IMR-90 (cell line): ENCODE data around the gene TRAPPC10. TPM values are rescaled to one million over a fixed set of nuclear protein-coding genes. Genes with fewer than 3 reads are reported as not detected.

ENCODE experiments used
- ATAC-seq: fragments of 200-7000 bp; cut with Tn5 transposase; 2 replicates; pipeline ENCODE4 v1.9.1; 2020; ENCODE audit warnings: low read depth, mild to moderate bottlenecking, moderate library complexity
- BruUV-seq: library from RNA; stranded (reverse); fragments of 400-500 nt; replicated peaks from 2 replicates; lab custom pipeline; 2021; lab: Mats Ljungman, UMichigan
- CTCF ChIA-PET: fragments of 300-600 bp; formaldehyde crosslinking; extraction: SDS; loops from one replicate; lab custom pipeline; 2021; ENCODE audit warnings: antibody characterized with exemption; lab: Yijun Ruan, JAX
- POLR2A ChIA-PET: fragments of 300-600 bp; sonication (Branson Sonifier 250); formaldehyde crosslinking; loops from one replicate; lab custom pipeline; 2022; ENCODE audit warnings: antibody characterized with exemption; ENCODE audit not compliant: unreplicated experiment; lab: Charles Lee
- DNase-seq: peaks from one replicate; pipeline ENCODE4 v3.0.0; 2013
- H2AFZ ChIP-seq: replicated peaks from 2 replicates; pipeline ENCODE3; 2013; ENCODE audit warnings: low read length, mild to moderate bottlenecking; ENCODE audit not compliant: poor library complexity
- H2AK5ac ChIP-seq: 2 replicates; pipeline ENCODE4 v1.6.1; 2013; ENCODE audit warnings: low read depth, low read length, inconsistent platforms
- H2AK9ac ChIP-seq: replicated peaks from 2 replicates; pipeline ENCODE3; 2013; ENCODE audit warnings: mild to moderate bottlenecking, low read depth, low read length, moderate library complexity; ENCODE audit not compliant: poor library complexity
- H2BK120ac ChIP-seq: 2 replicates; pipeline ENCODE4 v1.6.1; 2013; ENCODE audit warnings: low read depth, low read length, inconsistent platforms
- H2BK15ac ChIP-seq: 3 replicates; pipeline ENCODE4 v1.6.1; 2013; ENCODE audit warnings: low read depth, low read length, inconsistent platforms
- H2BK20ac ChIP-seq: 2 replicates; pipeline ENCODE4 v1.6.1; 2013; ENCODE audit warnings: low read depth, mild to moderate bottlenecking, inconsistent platforms, low read length, moderate library complexity
- H2BK5ac ChIP-seq: 2 replicates; pipeline ENCODE4 v1.6.1; 2013; ENCODE audit warnings: mild to moderate bottlenecking, low read depth, low read length, inconsistent platforms; ENCODE audit not compliant: poor library complexity, severe bottlenecking
- H3K14ac ChIP-seq: replicated peaks from 2 replicates; pipeline ENCODE4 v1.6.1; 2013; ENCODE audit warnings: low read depth, low read length, inconsistent platforms
- H3K18ac ChIP-seq: 2 replicates; pipeline ENCODE4 v1.6.1; 2013; ENCODE audit warnings: low read depth, low read length, control low read depth
- H3K23ac ChIP-seq: 2 replicates; pipeline ENCODE4 v1.6.1; 2013; ENCODE audit warnings: low read depth, low read length, inconsistent platforms
- H3K27ac ChIP-seq: 2 replicates; pipeline ENCODE4 v1.5.1; 2013; ENCODE audit warnings: mild to moderate bottlenecking, control low read depth, low read length; ENCODE audit not compliant: insufficient read depth
- H3K27me3 ChIP-seq: 2 replicates; pipeline ENCODE4 v1.6.1; 2013; ENCODE audit warnings: low read length; ENCODE audit not compliant: control insufficient read depth, insufficient read depth
- H3K36me3 ChIP-seq: 2 replicates; pipeline ENCODE4 v1.6.1; 2013; ENCODE audit warnings: low read length, mixed read lengths; ENCODE audit not compliant: control insufficient read depth, insufficient read depth
- H3K4ac ChIP-seq: 2 replicates; pipeline ENCODE4 v1.6.1; 2013; ENCODE audit warnings: low read depth, low read length, inconsistent platforms
- H3K4me1 ChIP-seq: 2 replicates; pipeline ENCODE4 v1.6.1; 2013; ENCODE audit warnings: low read length, mixed read lengths; ENCODE audit not compliant: control insufficient read depth, insufficient read depth
- H3K4me2 ChIP-seq: 2 replicates; pipeline ENCODE4 v1.6.1; 2013; ENCODE audit warnings: low read depth, mild to moderate bottlenecking, control low read depth, low read length, moderate library complexity
- H3K4me3 ChIP-seq: 2 replicates; pipeline ENCODE4 v1.5.1; 2013; ENCODE audit warnings: low read depth, mild to moderate bottlenecking, control low read depth, low read length, moderate library complexity; ENCODE audit not compliant: insufficient read depth
- H3K56ac ChIP-seq: 2 replicates; pipeline ENCODE4 v1.6.1; 2013; ENCODE audit warnings: low read length, inconsistent platforms; ENCODE audit not compliant: insufficient read depth; ENCODE audit errors: extremely low read depth
- H3K79me1 ChIP-seq, 2 experiments: 2 replicates each; pipeline ENCODE4 v1.6.1; 2013; ENCODE audit warnings: low read length in 2 of 2, inconsistent platforms in 1 of 2, low read depth in 1 of 2
- H3K9ac ChIP-seq: 2 replicates; pipeline ENCODE4 v1.6.1; 2013; ENCODE audit warnings: low read depth, low read length, control low read depth
- H3K9me1 ChIP-seq: 2 replicates; pipeline ENCODE4 v1.6.1; 2013; ENCODE audit warnings: low read length, inconsistent platforms; ENCODE audit not compliant: insufficient read depth
- H3K9me3 ChIP-seq: 2 replicates; pipeline ENCODE4 v1.6.1; 2013; ENCODE audit warnings: low read length; ENCODE audit not compliant: control insufficient read depth, insufficient read depth
- H4K20me1 ChIP-seq: 2 replicates; pipeline ENCODE4 v1.6.1; 2013; ENCODE audit warnings: low read length, inconsistent platforms; ENCODE audit not compliant: insufficient read depth
- H4K5ac ChIP-seq: 2 replicates; pipeline ENCODE4 v1.6.1; 2013; ENCODE audit warnings: mild to moderate bottlenecking, low read depth, low read length, control low read depth
- H4K8ac ChIP-seq, 2 experiments: 2 replicates each; pipeline ENCODE4 v1.6.1; 2013; ENCODE audit warnings: low read depth in 2 of 2, low read length in 2 of 2, control low read depth in 1 of 2, inconsistent platforms in 1 of 2
- H4K91ac ChIP-seq: 2 replicates; pipeline ENCODE4 v1.6.1; 2013; ENCODE audit warnings: low read depth, low read length, inconsistent platforms; ENCODE audit not compliant: insufficient read depth
- BHLHE40 ChIP-seq: fragments of 150-350 bp; IDR thresholded peaks from 2 replicates; pipeline ENCODE4 v1.6.1; 2016; ENCODE audit warnings: mild to moderate bottlenecking, low read depth, low read length
- CEBPB ChIP-seq: IDR thresholded peaks from 2 replicates; pipeline ENCODE4 v1.6.1; 2012; ENCODE audit warnings: low read depth, low read length, improper control_type of control experiment
- CHD1 ChIP-seq: IDR thresholded peaks from 2 replicates; pipeline ENCODE4 v1.6.1; 2012; ENCODE audit warnings: low read depth, low read length, improper control_type of control experiment
- CTCF ChIP-seq: conservative IDR thresholded peaks from 2 replicates; pipeline ENCODE4 v1.5.1; 2012; ENCODE audit warnings: mild to moderate bottlenecking, low read depth, low read length, improper control_type of control experiment
- FOS ChIP-seq: fragments of 150-350 bp; IDR thresholded peaks from 2 replicates; pipeline ENCODE4 v1.6.1; 2016; ENCODE audit warnings: low read depth, low read length
- MAFK ChIP-seq: IDR thresholded peaks from 2 replicates; pipeline ENCODE4 v1.6.1; 2012; ENCODE audit warnings: low read depth, low read length, improper control_type of control experiment
- MAZ ChIP-seq: IDR thresholded peaks from 2 replicates; pipeline ENCODE4 v1.6.1; 2012; ENCODE audit warnings: low read depth, mild to moderate bottlenecking, low read length, improper control_type of control experiment, moderate library complexity, borderline replicate concordance
- MXI1 ChIP-seq: IDR thresholded peaks from 2 replicates; pipeline ENCODE4 v1.6.1; 2012; ENCODE audit warnings: low read depth, mild to moderate bottlenecking, low read length, moderate library complexity, borderline replicate concordance
- RAD21 ChIP-seq: IDR thresholded peaks from 2 replicates; pipeline ENCODE4 v1.6.1; 2012; ENCODE audit warnings: low read length, improper control_type of control experiment
- RCOR1 ChIP-seq: IDR thresholded peaks from 2 replicates; pipeline ENCODE4 v1.6.1; 2012; ENCODE audit warnings: mild to moderate bottlenecking, low read length, improper control_type of control experiment; ENCODE audit not compliant: insufficient replicate concordance
- RFX5 ChIP-seq: IDR thresholded peaks from 2 replicates; pipeline ENCODE4 v1.8.0; 2012; ENCODE audit warnings: low read depth, mild to moderate bottlenecking, low read length, moderate library complexity
- SMC3 ChIP-seq: fragments of 150-350 bp; IDR thresholded peaks from 2 replicates; pipeline ENCODE4 v1.6.1; 2016; ENCODE audit warnings: low read depth, mild to moderate bottlenecking, antibody characterized with exemption, low read length, moderate library complexity
- WGBS, 2 experiments: methylation state at CpG; one replicate each; pipeline versions ENCODE4 v1.1.5 to v1.1.7; 2013; ENCODE audit warnings: missing lambda C conversion rate in 2 of 2; ENCODE audit not compliant: insufficient read length in 1 of 2; ENCODE audit errors: extremely low coverage in 2 of 2; 5-methylcytosine and 5-hydroxymethylcytosine counted together
- dilution Hi-C: fragments of 300-500 bp; cut with HindIII; formaldehyde crosslinking; loops from one replicate; pipeline ENCODE4 v1.14.3; 2018; ENCODE audit warnings: low sequenced_read_pairs; ENCODE audit not compliant: unreplicated experiment
- in situ Hi-C: fragments of 300-500 bp; cut with MboI; formaldehyde crosslinking; loops from 3 replicates; pipeline ENCODE4 v1.14.3; 2019; ENCODE audit warnings: low sequenced_read_pairs, inconsistent platforms, mixed read lengths
- intact Hi-C: fragments of 100-400 bp; cut with micrococcal nuclease; formaldehyde crosslinking; loops from 2 replicates; pipeline ENCODE4 v1.10.0; 2022
- polyA plus RNA-seq, 3 experiments: library from polyadenylated mRNA; depleted of rRNA; stranded (reverse); fragments of >200 nt; gene quantifications; 2 replicates each; pipeline ENCODE4 v1.2.3, GENCODE V29; 2012; ENCODE audit warnings: low replicate concordance in 1 of 3
- total RNA-seq: library from RNA; depleted of rRNA; stranded (reverse); fragments of >200 nt; gene quantifications from 2 replicates; pipeline ENCODE4 v1.2.3, GENCODE V29; 2012
- TF ChIP-seq, protein P1 (sequence below): fragments of 150-350 bp; IDR thresholded peaks from 2 replicates; pipeline ENCODE4 v1.6.1; 2017; ENCODE audit warnings: mild to moderate bottlenecking, antibody characterized with exemption, low read length, low read depth
- TF ChIP-seq, protein P2 (sequence below): fragments of 150-350 bp; IDR thresholded peaks from 2 replicates; pipeline ENCODE4 v1.6.1; 2016; ENCODE audit warnings: low read depth, mild to moderate bottlenecking, low read length, moderate library complexity, borderline replicate concordance

The TRAPPC10 gene
- total and polyA plus RNA-seq, 2 of the 4 experiments (the other 2 are of a cell fraction) = 17.8 to 18.1 TPM

GRCh38 chr21:44027607-44028286, 15.6 kb downstream of the TRAPPC10 start:
- Histone ChIP-seq H2BK5ac (no peak overlapping the region), H3K9ac (no peak overlapping the region), H3K23ac (no peak overlapping the region), H4K8ac (no peak overlapping the region), H2BK15ac (no peak overlapping the region), H4K20me1 (peaks cover 74% of the 10 kb centered on the region), H2BK120ac (no peak overlapping the region), H3K27ac (no peak overlapping the region), H3K4me3 (no peak overlapping the region), H3K56ac (no peak overlapping the region), H3K27me3 (no peaks in the 10 kb centered on the region), H3K4ac (no peak overlapping the region), H3K4me1 (peaks cover 14% of the 10 kb centered on the region), H3K14ac (no peak overlapping the region), H3K79me1 (peaks cover 36 to 83% of the 10 kb centered on the region in 2 experiments), H3K9me1 (peaks cover 33% of the 10 kb centered on the region), H4K5ac (no peak overlapping the region), H2BK20ac (no peak overlapping the region), H3K36me3 (peaks cover 2% of the 10 kb centered on the region), H3K9me3 (no peaks in the 10 kb centered on the region), H2AK5ac (no peak overlapping the region), H2AFZ (no peak overlapping the region), H3K18ac (no peak overlapping the region), H3K4me2 (no peak overlapping the region), H4K91ac (no peak overlapping the region), H2AK9ac (no peak overlapping the region)
- intact Hi-C loops = no loop called here
- in situ Hi-C loops = no loop called here
- TF ChIP-seq CTCF (no peak), RAD21 (no peak), MAFK (no peak), SMC3 (no peak), CHD1 (no peak), MXI1 (no peak), FOS (no peak), RFX5 (no peak), BHLHE40 (no peak), RCOR1 (no peak), CEBPB (no peak), MAZ (no peak)
- TF ChIP-seq, protein P1, sequence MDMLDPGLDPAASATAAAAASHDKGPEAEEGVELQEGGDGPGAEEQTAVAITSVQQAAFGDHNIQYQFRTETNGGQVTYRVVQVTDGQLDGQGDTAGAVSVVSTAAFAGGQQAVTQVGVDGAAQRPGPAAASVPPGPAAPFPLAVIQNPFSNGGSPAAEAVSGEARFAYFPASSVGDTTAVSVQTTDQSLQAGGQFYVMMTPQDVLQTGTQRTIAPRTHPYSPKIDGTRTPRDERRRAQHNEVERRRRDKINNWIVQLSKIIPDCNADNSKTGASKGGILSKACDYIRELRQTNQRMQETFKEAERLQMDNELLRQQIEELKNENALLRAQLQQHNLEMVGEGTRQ = no peak
- TF ChIP-seq, protein P2, sequence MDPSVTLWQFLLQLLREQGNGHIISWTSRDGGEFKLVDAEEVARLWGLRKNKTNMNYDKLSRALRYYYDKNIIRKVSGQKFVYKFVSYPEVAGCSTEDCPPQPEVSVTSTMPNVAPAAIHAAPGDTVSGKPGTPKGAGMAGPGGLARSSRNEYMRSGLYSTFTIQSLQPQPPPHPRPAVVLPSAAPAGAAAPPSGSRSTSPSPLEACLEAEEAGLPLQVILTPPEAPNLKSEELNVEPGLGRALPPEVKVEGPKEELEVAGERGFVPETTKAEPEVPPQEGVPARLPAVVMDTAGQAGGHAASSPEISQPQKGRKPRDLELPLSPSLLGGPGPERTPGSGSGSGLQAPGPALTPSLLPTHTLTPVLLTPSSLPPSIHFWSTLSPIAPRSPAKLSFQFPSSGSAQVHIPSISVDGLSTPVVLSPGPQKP = no peak
- BruUV-seq = no TSS peak
- ChIA-PET POLR2A (no interaction called here), CTCF (no interaction called here)
- ATAC-seq (no peak), DNase-seq (no peak)
- 91% methylated on average over 4 of the region's 8 CpGs; no CpG with 5 or more reads in 1 of the 2 experiments for WGBS, 2 experiments
- dilution Hi-C loops = no loop called here
